GM19468 (cell line): Measurements from ENCODE around the gene ZNF675.
A peak's percentile ranks its signal among the peaks of the same experiment; 100 is the strongest.
"Not testable (repeated sequence)": the region's sequence is repeated elsewhere in the genome, so short reads cannot be mapped to it uniquely, and the experiment has no call there.

Experiments used
- ATAC-seq: cut with Tn5 transposase; IDR thresholded peaks from one replicate; pipeline ENCODE4 v1.9.1; 2021; ENCODE audit warnings: mild to moderate bottlenecking, moderate library complexity, moderate number of reproducible peaks; ENCODE audit not compliant: unreplicated experiment; ENCODE audit errors: extremely low read depth

ZNF675 gene

DNA sequence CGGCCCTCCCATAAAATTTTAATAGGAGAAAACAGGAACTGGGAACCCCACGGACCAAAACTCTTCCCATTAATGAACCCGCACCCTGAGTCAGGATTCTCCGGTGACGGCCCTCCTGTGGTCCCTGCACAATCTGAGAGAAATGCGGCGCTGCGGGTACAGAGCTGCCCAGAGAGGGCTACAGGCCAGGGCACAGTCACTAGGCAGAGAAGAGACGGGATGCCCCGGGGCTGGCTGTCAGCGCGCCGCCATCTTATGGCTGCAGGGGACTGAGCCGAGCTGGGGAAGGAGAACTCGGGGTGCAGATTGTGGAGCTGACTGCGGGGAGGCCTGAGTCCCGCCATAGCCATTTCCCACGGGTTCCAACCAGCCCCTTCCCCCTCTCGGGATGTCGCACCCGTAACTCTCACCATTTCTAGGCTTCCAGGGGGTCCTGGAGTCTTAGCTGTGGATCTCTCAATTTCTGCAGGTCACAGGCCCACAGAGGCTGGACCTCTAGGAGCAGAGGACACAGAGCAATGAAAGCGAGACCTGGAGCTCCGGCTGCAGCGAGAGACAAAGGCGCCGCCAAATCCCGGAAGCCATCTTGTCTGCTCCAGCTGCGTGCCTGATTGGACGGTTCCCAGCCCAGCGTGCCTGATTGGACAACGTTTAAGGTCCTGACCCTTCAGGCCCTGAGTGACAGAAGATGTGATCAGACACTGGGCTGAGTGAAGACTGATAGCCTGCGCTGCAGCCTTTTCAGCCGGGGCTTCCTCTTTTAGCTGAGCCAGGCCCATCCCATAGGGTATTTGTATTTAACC, at the start of gene ZNF675:
Gene ZNF675 (minus strand): TSS at position 592 of the 803 bp plus-strand sequence. CDS start 179 bp downstream, at position 413.
- ATAC-seq, result peak; percentile 85

- not testable (repeated sequence) for ATAC-seq
These were observed 43.9 kb upstream of the ZNF675 start for GRCh38 chr19:23730729-23731465.

DNA sequence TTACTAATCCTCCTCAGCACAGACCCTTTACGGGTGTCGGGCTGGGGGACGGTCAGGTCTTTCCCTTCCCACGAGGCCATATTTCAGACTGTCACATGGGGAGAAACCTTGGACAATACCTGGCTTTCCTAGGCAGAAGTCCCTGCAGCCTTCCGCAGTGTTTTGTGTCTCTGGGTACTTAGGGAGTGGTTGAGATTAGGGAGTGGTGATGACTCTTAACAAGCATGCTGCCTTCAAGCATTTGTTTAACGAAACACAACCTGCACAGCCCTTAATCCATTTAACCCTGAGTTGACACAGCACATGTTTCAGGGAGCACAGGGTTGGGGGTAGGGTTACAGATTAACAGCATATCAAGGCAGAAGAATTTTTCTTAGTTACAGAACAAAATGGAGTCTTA, 37.1 kb upstream of the ZNF675 start:
- ATAC-seq, result not testable (repeated sequence)

- no peak for ATAC-seq
These were observed 31.8 kb upstream of the ZNF675 start for GRCh38 chr19:23718802-23719201.

GRCh38 chr19:23716792-23717191, 29.8 kb upstream of the ZNF675 start:
- ATAC-seq, result no peak

DNA sequence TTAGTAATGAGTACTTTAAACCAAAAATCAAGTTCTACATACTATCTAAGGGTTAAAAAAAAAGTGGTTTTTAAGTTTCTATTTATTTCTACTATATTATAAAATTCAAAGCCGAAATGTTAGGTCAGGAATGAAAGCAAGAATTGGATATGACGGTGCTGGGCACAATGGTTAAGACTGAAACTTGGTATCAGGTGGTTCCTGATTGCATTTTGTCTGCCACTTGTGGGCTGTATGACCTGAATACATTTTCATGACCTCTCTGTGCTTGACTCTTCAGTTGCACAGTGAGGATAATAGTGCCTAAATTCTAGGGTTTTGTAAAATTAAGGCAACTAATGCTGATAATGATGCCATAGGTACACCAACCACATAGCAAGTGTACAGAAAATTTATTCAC, 22.3 kb upstream of the ZNF675 start:
- ATAC-seq, result no peak

- ATAC-seq, result no peak
These were observed 19.6 kb upstream of the ZNF675 start for GRCh38 chr19:23706657-23707056.

DNA sequence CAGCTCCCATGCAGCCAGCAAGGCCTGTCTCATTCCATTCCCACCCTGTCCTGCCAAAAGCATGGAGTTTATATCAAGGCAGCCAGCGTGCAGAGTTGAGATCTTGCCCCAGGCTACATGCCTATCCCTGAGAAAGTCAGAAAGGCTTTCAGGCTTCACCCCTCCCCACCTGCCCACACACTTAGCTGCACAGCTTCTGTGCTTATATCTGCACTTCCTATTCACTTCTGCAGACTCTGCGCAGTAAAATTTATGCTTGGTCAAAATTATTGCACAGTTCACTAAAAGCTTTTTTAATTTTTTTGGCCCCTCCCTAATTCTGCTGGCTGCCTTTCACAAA, 12.5 kb upstream of the ZNF675 start:
- ATAC-seq, result no peak

DNA sequence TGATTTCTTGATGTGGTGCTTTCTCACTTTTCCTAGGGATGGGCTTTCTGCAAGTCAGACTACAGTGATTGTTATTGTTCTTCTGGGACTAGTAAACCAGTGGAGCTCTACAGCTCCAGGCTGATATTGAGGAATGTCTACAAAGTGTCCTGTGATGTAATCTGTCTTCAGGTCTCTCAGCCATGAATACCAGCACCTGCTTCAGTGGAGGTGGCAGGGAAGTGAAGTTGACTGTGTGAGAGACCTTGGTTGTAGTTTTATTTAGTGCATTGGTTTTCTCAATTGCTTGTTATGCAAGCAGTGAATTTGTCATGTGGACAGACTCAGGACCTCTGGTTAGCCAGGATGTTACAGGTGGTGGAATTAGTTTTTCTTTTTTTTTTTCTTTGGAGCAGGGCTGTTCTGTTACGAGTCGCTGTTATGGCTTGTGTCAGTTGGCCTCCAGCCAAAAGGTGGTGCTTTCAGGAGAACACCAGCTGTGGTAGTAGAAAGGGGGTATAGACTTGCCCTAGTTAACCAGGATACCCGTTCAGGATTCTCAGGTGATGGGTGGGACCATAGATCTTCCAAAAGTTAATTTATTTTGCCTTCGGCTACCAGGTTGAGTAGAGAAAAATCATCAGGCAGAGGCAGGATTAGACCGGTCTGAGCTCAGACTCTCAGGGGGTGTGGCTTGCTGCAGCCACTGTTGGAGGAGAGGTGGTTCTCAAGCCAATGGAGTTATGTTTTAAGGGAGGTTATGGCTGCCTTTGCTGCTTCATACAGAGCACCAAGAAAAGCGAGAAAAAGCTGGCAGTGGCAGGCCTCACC, 11.9 kb upstream of the ZNF675 start:
- ATAC-seq, result no peak

DNA sequence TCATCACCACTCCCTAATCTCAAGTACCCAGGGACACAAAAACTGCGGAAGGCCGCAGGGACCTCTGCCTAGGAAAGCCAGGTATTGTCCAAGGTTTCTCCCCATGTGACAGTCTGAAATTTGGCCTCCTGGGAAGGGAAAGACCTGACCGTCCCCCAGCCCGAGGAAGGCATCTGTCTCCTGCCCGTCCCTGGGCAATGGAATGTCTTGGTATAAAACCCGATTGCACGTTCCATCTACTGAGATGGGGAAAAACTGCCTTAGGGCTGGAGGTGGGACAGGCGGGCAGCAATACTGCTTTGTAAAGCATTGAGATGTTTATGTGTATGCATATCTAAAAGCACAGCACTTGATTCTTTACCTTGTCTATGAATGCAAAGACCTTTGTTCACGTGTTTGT, 5.9 kb upstream of the ZNF675 start:
- not testable (repeated sequence) for ATAC-seq

DNA sequence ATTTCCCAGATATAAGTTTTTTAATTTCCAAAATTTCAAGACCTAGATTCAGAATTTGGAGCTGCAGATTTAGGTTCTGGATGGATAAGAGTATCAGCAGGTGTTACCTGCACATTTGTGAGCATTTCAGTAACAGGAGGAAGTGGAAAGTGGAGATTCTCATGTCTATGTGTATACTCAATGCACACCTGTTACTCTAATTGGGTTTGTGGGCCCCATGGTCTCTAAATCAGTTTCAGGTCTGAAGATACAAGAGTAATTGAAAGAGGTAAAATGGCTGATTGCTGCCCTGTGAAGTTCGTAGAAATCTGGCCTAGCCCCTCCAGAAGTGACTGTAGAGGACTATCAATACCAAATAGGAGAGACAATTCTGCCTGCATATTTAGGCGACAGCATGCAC, 13.9 kb downstream of the ZNF675 start:
- no peak for ATAC-seq

DNA sequence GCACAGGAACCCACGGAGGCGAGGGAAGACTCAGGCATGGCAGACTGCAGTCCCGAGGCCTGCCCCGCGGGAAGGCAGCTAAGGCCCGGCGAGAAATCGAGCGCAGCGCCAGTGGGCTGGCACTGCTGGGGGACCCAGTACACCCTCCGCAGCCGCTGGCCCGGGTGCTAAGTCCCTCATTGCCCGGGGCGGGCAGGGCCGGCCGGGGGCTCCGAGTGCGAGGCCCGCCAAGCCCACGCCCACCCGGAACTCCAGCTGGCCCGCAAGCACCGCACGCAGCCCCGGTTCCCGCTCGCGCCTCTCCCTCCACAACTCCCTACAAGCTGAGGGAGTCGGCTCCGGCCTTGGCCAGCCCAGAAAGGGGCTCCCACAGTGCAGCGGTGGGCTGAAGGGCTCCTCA, 18.4 kb downstream of the ZNF675 start:
- ATAC-seq, result not testable (repeated sequence)

DNA sequence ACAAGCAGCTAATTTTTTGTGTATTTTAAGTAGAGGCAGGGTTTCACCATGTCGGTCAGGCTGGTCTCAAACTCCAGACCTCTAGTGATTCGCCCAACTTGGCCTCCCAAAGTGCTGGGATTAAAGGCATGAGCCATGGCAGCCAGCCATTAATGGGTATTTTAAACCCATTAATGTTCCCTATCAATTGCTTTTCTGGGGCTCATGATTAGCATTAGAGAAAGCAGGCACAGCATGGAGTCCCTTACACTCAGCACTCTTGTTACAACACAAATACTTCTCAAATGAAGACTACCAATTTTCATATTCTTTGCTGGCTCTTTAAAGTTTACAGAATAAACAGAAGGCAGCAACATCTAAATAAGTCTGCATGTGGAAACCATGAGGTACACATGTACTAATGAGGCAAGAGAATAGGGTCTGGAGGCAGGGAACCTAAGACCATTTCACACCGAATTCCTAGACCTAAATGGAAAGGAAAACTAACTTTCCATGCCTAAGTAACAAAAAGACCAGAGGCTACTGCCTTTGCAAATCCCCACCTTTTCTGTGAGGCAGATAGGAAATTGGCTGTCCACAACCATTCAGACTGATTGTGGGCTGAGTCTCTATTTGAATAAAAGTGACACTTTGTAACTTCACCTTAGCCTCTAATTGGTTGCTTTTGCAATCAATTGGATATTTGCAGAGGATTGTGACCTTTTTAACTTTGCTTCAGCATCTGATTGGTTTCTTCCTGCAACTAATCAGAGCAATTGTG, 21.2 kb downstream of the ZNF675 start:
- ATAC-seq, result no peak

DNA sequence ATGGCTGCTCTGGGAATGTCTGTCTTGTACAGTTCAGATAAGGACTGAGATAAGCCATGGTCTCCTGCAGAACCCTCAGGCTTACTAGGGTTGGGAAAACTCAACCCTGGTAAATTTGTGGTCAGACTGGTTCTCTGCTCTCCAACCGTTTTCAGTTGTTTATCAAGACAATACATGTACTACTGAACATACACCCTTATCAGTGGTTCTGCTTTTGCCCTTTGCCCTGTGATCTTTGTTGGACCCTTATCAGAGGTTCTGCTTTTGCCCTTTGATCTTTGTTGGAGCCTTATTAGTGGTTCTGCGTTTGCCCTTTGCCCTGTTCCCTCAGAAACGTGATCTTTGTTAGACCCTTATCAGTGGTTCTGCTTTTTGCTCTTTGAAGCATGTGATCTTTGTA, 37.2 kb downstream of the ZNF675 start:
- not testable (repeated sequence) for ATAC-seq
